NCI-H510A treated with DMSO at 0.1 percent for 48 hours (cell line): ENCODE measurements around the gene RPS6KA2.
"Not testable (repeated sequence)": the region's sequence is repeated elsewhere in the genome, so short reads cannot be mapped to it uniquely, and the experiment has no call there.

Experiments used
- DNase-seq: peaks from one replicate; lab custom pipeline; 2025; lab: John Stamatoyannopoulos, UW

The RPS6KA2 gene

GRCh38 chr6:166397849-166398248 is 229.2 kb downstream of the RPS6KA2 start:
- DNase-seq = no peak

- DNase-seq = no peak
Observed at GRCh38 chr6:166395778-166396177, 231.3 kb downstream of the RPS6KA2 start.

DNA sequence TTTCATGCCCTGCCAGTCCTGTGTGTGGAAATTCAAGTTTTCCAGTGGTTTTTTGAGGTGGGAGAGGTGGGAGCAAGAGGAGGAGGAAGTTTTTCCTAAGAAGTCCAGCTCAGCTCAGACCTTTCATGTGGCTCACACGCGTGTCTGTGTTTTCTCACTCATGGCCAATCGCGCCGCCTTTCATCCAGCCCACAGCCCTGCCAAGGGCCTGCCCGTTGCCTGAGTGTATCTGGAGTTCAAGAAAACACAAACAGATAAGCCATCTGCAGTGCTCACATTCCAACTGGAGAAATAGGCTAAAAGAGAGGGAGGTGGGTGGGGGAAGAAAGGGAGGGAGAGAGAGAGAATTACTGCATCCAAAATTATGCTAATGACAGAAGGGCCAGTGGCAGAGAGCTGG is 231.7 kb downstream of the RPS6KA2 start:
- no peak for DNase-seq

DNA sequence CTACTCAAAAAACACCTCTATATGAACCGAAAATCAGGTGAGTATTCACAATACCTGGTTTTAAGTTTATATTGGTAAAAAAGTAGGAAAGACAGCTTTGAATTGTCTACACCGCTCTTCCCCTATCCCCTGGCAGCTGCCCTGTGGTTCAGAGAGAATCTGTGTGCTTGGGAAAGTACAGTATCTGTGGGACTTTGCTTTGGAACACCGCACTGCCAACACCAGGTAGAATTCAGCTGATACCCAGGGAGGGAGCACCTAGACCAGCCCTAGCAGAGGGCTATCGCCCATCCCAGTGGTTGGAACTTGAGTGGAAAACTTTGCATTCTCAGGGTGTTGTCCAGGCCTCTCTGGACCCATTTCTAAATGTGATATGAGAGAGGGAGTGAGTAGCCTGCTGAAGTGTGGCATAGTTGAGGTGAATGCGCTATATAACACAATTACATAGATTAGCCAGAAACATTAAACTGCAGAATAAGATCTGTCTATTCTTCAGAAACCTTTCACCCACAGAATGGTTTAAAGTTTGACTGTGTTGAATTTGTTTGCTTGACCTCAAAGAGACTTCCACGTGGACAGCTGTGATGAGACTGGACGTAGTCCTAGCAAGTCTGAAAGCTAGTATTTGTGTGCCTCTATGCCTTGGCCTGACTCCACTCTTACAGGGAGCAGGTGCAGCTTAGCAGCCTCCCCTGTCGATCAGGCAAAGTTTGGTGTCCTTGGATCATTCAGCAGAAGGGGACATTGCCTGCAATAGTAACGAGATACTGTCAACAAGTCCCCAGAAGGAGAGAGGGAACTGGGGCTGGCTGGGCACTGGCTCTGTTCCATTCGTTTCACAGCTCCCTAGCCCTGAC is 232.8 kb downstream of the RPS6KA2 start:
- DNase-seq = no peak

DNA sequence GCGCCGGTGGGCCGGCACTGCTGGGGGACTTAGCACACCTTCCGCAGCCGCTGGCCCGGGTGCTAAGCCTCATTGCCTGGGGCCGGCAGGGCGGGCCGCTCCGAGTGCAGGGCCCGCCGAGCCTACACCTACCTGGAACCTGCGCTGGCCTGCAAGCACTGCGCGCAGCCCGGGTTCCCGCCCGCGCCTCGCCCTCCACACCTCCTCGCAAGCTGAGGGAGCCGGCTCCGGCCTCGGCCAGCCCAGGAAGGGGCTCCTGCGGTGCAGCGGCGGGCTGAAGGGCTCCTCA is 233.6 kb downstream of the RPS6KA2 start:
- no peak for DNase-seq

GRCh38 chr6:166392755-166393534 is 234.1 kb downstream of the RPS6KA2 start:
- not testable (repeated sequence) for DNase-seq

DNA sequence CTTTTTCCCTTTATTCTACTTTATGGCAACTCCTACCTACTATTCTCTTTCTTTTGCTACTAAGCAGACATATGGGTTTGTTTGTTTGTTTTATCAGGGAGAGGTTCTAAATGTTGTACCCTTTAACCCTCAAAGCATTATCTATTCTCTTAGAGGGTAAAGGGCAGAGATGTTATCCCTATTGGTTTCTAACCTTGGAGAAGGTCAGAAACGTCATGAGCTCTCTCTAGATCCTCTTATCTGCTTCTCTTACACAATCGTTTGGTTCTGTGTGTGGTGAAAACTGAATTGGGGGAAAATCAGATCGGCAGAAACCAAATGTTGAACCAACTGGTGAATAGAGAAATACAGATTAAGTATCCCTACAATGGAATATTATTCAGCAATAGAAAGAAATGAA is 237.9 kb downstream of the RPS6KA2 start:
- DNase-seq = no peak

- DNase-seq = no peak
Observed at GRCh38 chr6:166388290-166389004, 238.6 kb downstream of the RPS6KA2 start.

- no peak for DNase-seq
Observed at GRCh38 chr6:166387642-166388289, 239.3 kb downstream of the RPS6KA2 start.

GRCh38 chr6:166387098-166387497 is 240.0 kb downstream of the RPS6KA2 start:
- not testable (repeated sequence) for DNase-seq

DNA sequence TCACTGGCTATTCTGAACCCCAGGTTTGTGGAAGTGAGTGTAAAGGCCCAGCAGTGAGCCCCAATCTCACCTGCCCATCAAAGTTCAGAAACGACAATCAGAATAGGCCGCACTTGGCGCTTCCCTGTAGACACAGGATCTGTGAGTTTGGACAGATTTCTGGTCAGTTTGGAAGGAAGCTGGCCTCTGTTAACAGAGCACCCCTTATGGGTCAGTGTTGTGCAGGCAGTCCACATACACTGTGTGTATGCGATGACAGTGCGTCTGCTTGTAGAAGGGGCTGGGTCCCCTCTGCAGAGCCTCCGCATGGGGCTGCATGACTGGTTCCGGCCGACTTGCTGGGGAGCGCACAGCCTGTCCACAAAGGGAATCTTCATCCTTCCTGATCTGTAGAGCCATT is 240.9 kb downstream of the RPS6KA2 start:
- DNase-seq = no peak

DNA sequence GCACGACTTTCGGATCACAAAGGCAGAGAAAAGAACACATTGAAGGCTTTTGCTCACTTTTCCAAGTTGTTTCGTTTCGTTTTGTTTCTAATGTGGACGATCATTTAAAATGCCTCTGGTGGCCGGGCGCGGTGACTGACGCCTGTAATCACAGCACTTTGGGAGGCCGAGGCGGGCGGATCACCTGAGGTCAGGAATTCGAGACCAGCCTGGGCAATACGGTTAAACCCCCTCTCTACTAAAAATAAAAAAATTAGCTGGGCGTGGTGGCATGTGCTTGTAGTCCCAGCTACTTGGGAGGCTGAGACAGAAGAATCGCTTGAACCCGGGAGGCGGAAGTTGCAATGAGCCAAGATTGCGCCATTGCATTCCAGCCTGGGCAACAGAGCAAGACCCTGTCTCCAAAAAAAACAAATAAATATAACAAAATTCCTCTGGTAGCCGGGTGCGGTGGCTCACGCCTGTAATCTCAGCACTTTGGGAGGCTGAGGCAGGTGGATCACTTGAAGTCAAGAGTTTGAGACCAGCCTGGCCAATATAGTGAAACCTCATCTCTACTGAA is 243.2 kb downstream of the RPS6KA2 start:
- peak; percentile 24 for DNase-seq

DNA sequence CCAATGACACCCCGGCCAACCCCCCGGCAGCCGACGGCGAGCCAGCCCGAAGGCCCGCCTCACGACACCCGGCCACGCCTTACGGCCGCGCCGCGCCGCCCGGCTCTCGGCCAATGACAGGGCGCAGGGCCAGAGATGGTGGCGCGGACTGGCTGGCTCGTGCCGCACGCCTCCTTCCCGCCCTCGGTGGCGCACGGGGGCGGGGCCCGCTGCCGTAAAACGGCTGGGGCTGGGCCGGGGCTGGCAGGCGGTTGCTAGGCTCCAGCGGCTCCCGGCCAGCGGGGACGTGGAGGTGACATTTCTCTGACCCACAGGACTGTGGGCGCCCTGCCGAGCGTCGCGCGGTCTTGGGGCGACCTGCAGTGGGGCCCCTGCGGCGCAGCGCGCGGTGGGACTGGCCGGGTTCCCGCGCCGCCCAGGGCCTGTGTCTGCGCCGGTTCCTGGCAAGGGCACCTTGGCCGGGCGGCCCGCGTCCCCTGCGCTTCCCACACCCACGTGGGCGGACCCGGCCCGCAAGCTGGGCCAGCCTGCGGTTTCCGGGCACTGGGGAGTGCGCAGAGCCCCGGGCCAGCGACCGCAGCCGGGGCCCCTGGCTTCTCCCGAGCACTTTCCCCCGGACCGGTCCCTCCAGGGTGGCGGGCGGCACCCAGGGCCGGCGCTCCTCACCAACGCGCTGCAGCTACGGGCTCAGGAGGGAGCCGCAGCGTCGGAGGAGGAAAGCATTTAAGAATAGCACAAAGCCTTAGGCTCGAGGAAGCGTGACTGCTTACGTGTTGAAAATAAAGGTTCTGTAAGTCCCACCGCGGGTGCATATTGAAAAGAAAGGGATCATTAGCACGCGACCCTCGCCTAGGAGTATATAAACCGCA is 243.9 kb downstream of the RPS6KA2 start, which contains the start of gene MPC1:
MPC1 (minus strand) TSS at position 8 of the 869 bp plus-strand sequence. CDS start 64 bp downstream, outside the sequence.
- peak; percentile 71 for DNase-seq

DNA sequence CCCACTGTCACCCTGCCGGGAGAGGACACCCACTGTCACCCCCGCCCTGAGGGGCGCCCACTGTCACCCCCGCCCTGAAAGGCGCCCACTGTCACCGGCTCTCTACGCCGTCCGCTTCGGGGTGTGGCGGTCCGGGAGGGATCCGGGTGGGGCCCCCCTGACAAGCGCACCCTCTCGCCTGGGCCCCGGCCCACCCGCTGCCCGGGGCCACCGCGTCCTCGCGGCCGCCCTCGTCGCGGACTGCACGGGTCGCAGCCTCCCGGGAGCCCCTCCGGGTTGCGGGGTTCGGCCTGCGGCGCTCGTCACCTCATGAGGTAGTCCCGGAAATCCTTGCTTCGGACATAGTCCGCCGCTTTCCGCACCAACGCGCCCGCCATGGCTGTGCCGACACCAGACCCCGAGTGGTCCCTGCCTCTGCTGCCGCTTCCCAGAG is 244.5 kb downstream of the RPS6KA2 start:
- no peak for DNase-seq

- peak; percentile 51 for DNase-seq
Observed at GRCh38 chr6:166381733-166382499, 245.1 kb downstream of the RPS6KA2 start.

DNA sequence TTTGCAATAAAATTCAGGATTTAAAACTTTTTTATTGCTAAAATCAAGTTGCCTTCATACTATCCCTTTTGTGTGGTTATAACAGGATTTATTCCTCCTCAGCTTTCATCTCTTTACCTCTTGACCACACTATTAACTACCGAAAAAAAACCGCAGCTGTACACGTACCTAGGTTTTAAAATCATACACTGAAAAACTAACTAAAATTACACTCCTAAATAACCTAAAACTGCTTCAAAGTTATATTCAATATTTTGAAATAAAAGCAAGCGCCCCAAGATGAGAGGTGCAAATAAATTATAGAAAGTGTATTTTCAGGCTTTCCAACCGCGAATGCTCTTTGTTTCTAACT is 245.7 kb downstream of the RPS6KA2 start:
- no peak for DNase-seq

GRCh38 chr6:166379800-166380199 is 247.3 kb downstream of the RPS6KA2 start:
- no peak for DNase-seq

DNA sequence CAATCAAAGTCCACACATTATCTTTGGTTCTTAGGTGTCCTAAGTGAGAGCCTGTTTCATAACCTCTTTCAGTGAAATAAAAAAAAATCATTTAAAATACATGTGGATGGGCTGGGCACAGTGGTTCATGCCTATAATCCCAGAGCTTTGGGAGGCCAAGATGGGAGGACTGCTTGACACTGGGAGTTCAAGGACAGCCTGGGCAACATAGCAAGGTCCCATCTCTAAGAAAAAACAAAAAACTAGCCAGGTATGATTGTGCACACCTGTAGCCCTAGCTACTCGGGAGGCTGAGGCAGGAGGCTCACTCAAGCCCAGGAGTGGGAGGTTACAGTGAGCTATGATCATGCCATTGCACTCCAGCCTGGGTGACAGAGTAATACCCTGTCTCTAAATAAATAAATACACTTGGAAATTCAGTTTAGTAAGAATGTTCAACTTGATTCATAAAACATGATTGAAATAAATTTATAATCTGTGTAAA is 247.9 kb downstream of the RPS6KA2 start:
- no peak for DNase-seq

GRCh38 chr6:166377721-166378120 is 249.3 kb downstream of the RPS6KA2 start:
- no peak for DNase-seq

GRCh38 chr6:166375013-166375412 is 252.0 kb downstream of the RPS6KA2 start:
- no peak for DNase-seq
